Dedifferentiated amniotic fluid mesenchymal stem cell (primary cell): Measurements from ENCODE around the gene SPANXN1.
"Not testable (repeated sequence)": the region's sequence is repeated elsewhere in the genome, so short reads cannot be mapped to it uniquely, and the experiment has no call there.

Source experiments
- DNase-seq: peaks from one replicate; pipeline ENCODE4 v3.0.0-alpha.2; 2016; ENCODE audit errors: extremely low spot score

SPANXN1 gene

GRCh38 chrX:145247203-145247602 is at the start of gene SPANXN1:
Gene SPANXN1 (plus strand): TSS chrX:145247503. CDS start chrX:145247587, 84 bp downstream.
- DNase-seq, result not testable (repeated sequence)

DNA sequence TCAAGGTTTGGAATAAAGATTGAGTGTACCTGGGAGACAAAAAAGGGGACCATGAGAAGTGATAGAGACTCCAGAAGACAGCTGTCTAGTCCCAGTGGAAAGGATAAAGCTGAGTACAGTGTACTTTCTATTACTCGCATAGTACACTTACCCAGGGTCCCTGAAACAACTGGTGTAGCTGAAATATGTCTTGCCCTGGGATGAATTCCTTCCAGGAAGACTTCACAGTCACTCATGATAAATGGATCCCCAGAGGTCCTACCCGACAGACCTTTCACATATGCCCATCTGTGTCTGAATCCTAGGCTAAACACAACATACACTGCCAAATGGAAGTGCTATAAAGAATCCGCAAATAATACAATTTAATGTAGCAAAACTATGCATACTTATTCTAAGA is 48.2 kb upstream of the SPANXN1 start:
- no peak for DNase-seq

- no peak for DNase-seq
These were observed 33.8 kb upstream of the SPANXN1 start for GRCh38 chrX:145213504-145213903.

- no peak for DNase-seq
These were observed 44.9 kb downstream of the SPANXN1 start for GRCh38 chrX:145292218-145292617.
